Endothelial cell of umbilical vein (primary cell): ENCODE results near the gene NAP1L1. TPM values are rescaled to one million over a fixed set of nuclear protein-coding genes. Genes with fewer than 3 reads are reported as not detected.

Experiments
- BruUV-seq: library from RNA; stranded (reverse); fragments of 400-500 nt; replicated peaks from 2 replicates; lab custom pipeline; 2021; lab: Mats Ljungman, UMichigan
- CTCF ChIA-PET: fragments of 300-600, 350-600 bp; sonication (Branson Sonifier 250); formaldehyde crosslinking; loops from one replicate; lab custom pipeline; 2021; ENCODE audit warnings: antibody characterized with exemption, inconsistent platforms; lab: Charles Lee
- POLR2A ChIA-PET: fragments of 300-600, 350-600 bp; sonication (Branson Sonifier 250); formaldehyde crosslinking; loops from one replicate; lab custom pipeline; 2021; ENCODE audit warnings: antibody characterized with exemption, inconsistent platforms; lab: Charles Lee
- DNase-seq: peaks from one replicate; pipeline ENCODE4 v3.0.0-alpha.2; 2011; ENCODE audit warnings: low read depth, low spot score
- FAIRE-seq: peaks from 2 replicates; lab custom pipeline; 2011; peaks lifted over from hg19 to GRCh38; lab: Jason Lieb, UNC
- H2AFZ ChIP-seq: 2 replicates; pipeline ENCODE4 v1.6.0; 2012; ENCODE audit warnings: low read depth, low read length, control low read depth, inconsistent platforms
- H3K27ac ChIP-seq: 2 replicates; pipeline ENCODE4 v1.5.1; 2011; ENCODE audit warnings: low read depth, mild to moderate bottlenecking, control low read depth, low read length, moderate library complexity; ENCODE audit not compliant: insufficient read depth
- H3K27me3 ChIP-seq, 2 experiments: 2 replicates each; pipeline versions ENCODE4 v1.6.0 to v1.6.1; 2011; ENCODE audit warnings: low read length in 2 of 2, mixed read lengths in 1 of 2; ENCODE audit not compliant: control insufficient read depth in 2 of 2, insufficient read depth in 2 of 2
- H3K36me3 ChIP-seq, 2 experiments: 2 replicates in 1 of 2; 3 replicates in 1 of 2; pipeline ENCODE4 v1.5.1; 2011; ENCODE audit warnings: low read length in 2 of 2, mild to moderate bottlenecking in 1 of 2, moderate library complexity in 1 of 2; ENCODE audit not compliant: control insufficient read depth in 2 of 2, insufficient read depth in 2 of 2; ENCODE audit errors: extremely low read depth in 1 of 2
- H3K4me1 ChIP-seq: 3 replicates; pipeline ENCODE4 v1.5.1; 2011; ENCODE audit warnings: mild to moderate bottlenecking, low read length; ENCODE audit not compliant: control insufficient read depth, insufficient read depth; ENCODE audit errors: extremely low read depth
- H3K4me2 ChIP-seq: 2 replicates; pipeline ENCODE4 v1.6.1; 2011; ENCODE audit warnings: low read length, control low read depth, mixed read lengths; ENCODE audit not compliant: insufficient read depth
- H3K4me3 ChIP-seq, 3 experiments: fragments of 200-600 bp in 1 of 3; sonication (generic), shearing (Covaris generic) in 1 of 3; replicated peaks in 1 of 3; 2 replicates each; pipeline ENCODE4 v1.5.1; 2011 to 2016; ENCODE audit warnings: control low read depth in 3 of 3, low read length in 3 of 3, mild to moderate bottlenecking in 2 of 3, inconsistent platforms in 1 of 3, low read depth in 1 of 3, moderate library complexity in 1 of 3; ENCODE audit not compliant: insufficient read depth in 1 of 3
- H3K79me2 ChIP-seq: 2 replicates; pipeline ENCODE4 v1.6.0; 2012; ENCODE audit warnings: low read length, inconsistent platforms; ENCODE audit not compliant: control insufficient read depth, insufficient read depth
- H3K9ac ChIP-seq: replicated peaks from 2 replicates; pipeline ENCODE3; 2011; ENCODE audit warnings: low read length, control low read depth; ENCODE audit not compliant: insufficient read depth; ENCODE audit errors: extremely low read depth
- H3K9me1 ChIP-seq: replicated peaks from 3 replicates; pipeline ENCODE4 v1.6.0; 2011; ENCODE audit warnings: mild to moderate bottlenecking, low read length; ENCODE audit not compliant: control insufficient read depth, insufficient read depth; ENCODE audit errors: extremely low read depth
- H3K9me3 ChIP-seq: replicated peaks from 2 replicates; pipeline ENCODE4 v1.5.1; 2012; ENCODE audit warnings: low read length, inconsistent platforms; ENCODE audit not compliant: control insufficient read depth, insufficient read depth
- H4K20me1 ChIP-seq: replicated peaks from 2 replicates; pipeline ENCODE3; 2011; ENCODE audit warnings: mild to moderate bottlenecking, low read length; ENCODE audit not compliant: control insufficient read depth, insufficient read depth; ENCODE audit errors: extremely low read depth
- EZH2 ChIP-seq: IDR thresholded peaks from 2 replicates; pipeline ENCODE4 v1.6.1; 2012; ENCODE audit warnings: borderline replicate concordance, low read depth, mild to moderate bottlenecking, moderate library complexity, low read length, inconsistent platforms; ENCODE audit not compliant: severe bottlenecking
- FOS ChIP-seq: IDR thresholded peaks from 2 replicates; pipeline ENCODE4 v1.6.1; 2011; ENCODE audit warnings: mild to moderate bottlenecking, low read length, moderate library complexity, borderline replicate concordance; ENCODE audit not compliant: insufficient read depth
- GATA2 ChIP-seq: IDR thresholded peaks from 2 replicates; pipeline ENCODE4 v1.7.0; 2011; ENCODE audit warnings: low read depth, mild to moderate bottlenecking, moderate library complexity, mixed read lengths, low read length; ENCODE audit not compliant: insufficient read length, insufficient read depth
- JUN ChIP-seq: IDR thresholded peaks from 2 replicates; pipeline ENCODE4 v1.6.1; 2011; ENCODE audit warnings: borderline replicate concordance, low read depth; ENCODE audit not compliant: insufficient read length, insufficient read depth
- MYC ChIP-seq: IDR thresholded peaks from one replicate; pipeline ENCODE4 v1.6.1; 2011; ENCODE audit warnings: mild to moderate bottlenecking, low read depth, low read length
- POLR2A ChIP-seq: IDR thresholded peaks from 2 replicates; pipeline ENCODE4 v1.6.1; 2012; ENCODE audit warnings: low read depth, mild to moderate bottlenecking, control low read depth, low read length
- POLR2AphosphoS5 ChIP-seq: IDR thresholded peaks from 2 replicates; pipeline ENCODE4 v1.6.1; 2012; ENCODE audit warnings: low read depth, mild to moderate bottlenecking, control low read depth, low read length, moderate library complexity; ENCODE audit not compliant: insufficient read depth
- dilution Hi-C: fragments of 300-500 bp; cut with MboI; formaldehyde crosslinking; loops from one replicate; pipeline ENCODE4 v1.15.0; 2019; ENCODE audit warnings: low sequenced_read_pairs; ENCODE audit not compliant: extremely low pct_ligation_motif_present
- intact Hi-C: fragments of 100-400 bp; cut with micrococcal nuclease; formaldehyde crosslinking; loops from one replicate; pipeline ENCODE4 v1.10.0; 2022
- polyA plus RNA-seq, 4 experiments: library from polyadenylated mRNA; depleted of rRNA in 3 of 4; stranded (reverse) in 3 of 4; unstranded in 1 of 4; fragments of >200 nt; gene quantifications; 2 replicates each; pipeline versions ENCODE4 v1.2.1 to v1.2.3, GENCODE V29; 2011 to 2012; ENCODE audit warnings: missing spikeins in 1 of 4
- total RNA-seq: library from RNA; stranded (reverse); gene quantifications from 2 replicates; pipeline ENCODE4 v1.2.3, GENCODE V29; 2021
- TF ChIP-seq, protein P1 (sequence below), 2 donors: IDR thresholded peaks; 1 replicate in 1 of 2; 2 replicates in 1 of 2; pipeline ENCODE4 v1.5.1; 2011; ENCODE audit warnings: low read length in 2 of 2, mild to moderate bottlenecking in 2 of 2, moderate library complexity in 2 of 2, control low read depth in 1 of 2, inconsistent platforms in 1 of 2, low read depth in 1 of 2; ENCODE audit not compliant: insufficient read depth in 1 of 2; ENCODE audit errors: extremely low read depth in 1 of 2
- TF ChIP-seq, protein P2 (sequence below): IDR thresholded peaks from 2 replicates; pipeline ENCODE4 v1.6.1; 2011; ENCODE audit not compliant: insufficient read depth, insufficient read length

Gene NAP1L1
- total and polyA plus RNA-seq, 2 donors (not counting 3 experiments of a cell fraction or from before 2014, with no cell fraction given), result 127 to 649 TPM

DNA sequence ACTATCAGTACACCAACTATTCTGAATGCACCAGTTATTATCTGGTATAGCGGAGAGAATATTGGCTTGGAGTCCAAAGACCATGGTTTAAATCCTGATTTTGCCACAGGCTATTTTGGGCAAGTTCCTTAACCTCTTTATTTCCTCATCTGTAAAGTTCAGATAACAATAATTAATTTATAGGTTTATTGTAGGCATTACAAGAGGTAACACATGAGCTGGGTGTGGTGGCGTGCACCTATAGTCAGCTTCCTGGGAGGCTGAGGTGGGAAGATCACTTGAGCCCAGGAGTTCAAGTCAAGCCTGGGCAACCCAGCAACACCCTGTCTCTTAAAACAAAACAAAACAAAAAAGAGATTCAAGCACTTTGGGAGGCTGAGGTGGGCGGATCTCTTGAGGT, 76.1 kb downstream of the NAP1L1 start:
- TF ChIP-seq, protein P1, sequence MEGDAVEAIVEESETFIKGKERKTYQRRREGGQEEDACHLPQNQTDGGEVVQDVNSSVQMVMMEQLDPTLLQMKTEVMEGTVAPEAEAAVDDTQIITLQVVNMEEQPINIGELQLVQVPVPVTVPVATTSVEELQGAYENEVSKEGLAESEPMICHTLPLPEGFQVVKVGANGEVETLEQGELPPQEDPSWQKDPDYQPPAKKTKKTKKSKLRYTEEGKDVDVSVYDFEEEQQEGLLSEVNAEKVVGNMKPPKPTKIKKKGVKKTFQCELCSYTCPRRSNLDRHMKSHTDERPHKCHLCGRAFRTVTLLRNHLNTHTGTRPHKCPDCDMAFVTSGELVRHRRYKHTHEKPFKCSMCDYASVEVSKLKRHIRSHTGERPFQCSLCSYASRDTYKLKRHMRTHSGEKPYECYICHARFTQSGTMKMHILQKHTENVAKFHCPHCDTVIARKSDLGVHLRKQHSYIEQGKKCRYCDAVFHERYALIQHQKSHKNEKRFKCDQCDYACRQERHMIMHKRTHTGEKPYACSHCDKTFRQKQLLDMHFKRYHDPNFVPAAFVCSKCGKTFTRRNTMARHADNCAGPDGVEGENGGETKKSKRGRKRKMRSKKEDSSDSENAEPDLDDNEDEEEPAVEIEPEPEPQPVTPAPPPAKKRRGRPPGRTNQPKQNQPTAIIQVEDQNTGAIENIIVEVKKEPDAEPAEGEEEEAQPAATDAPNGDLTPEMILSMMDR (IDR thresholded peaks at IDR 0.05; ENCODE audit: extremely low read depth in 1 of 2, insufficient read depth in 1 of 2, low read depth in 1 of 2, low read length in 2 of 2), result no peak
- TF ChIP-seq FOS, result no peak
- TF ChIP-seq POLR2AphosphoS5, result no peak
- Histone ChIP-seq H3K9ac (no peak overlapping the region), H3K4me1 (peaks cover under 1% of the 10 kb centered on the region), H3K9me1 (no peaks in the 10 kb centered on the region), H3K27ac (no peak overlapping the region), H2AFZ (no peak overlapping the region), H3K4me3 (no peak overlapping the region), H3K9me3 (no peaks in the 10 kb centered on the region), H3K27me3 (no peaks in the 10 kb centered on the region), H3K79me2 (no peaks in the 10 kb centered on the region), H3K36me3 (no peaks in the 10 kb centered on the region), H4K20me1 (no peaks in the 10 kb centered on the region), H3K4me2 (no peak overlapping the region)
- POLR2A ChIA-PET, result no interaction called here
- dilution Hi-C loops, result no loop called here
- CTCF ChIA-PET, result interaction anchor here (1.0 kb wide), 1 partner anchor 12 kb away, joined by 3 read pairs; no protein-coding TSS in a partner anchor
- DNase-seq (no peak), FAIRE-seq (no peak)
- BruUV-seq, result no TSS peak
- intact Hi-C loops, result no loop called here

DNA sequence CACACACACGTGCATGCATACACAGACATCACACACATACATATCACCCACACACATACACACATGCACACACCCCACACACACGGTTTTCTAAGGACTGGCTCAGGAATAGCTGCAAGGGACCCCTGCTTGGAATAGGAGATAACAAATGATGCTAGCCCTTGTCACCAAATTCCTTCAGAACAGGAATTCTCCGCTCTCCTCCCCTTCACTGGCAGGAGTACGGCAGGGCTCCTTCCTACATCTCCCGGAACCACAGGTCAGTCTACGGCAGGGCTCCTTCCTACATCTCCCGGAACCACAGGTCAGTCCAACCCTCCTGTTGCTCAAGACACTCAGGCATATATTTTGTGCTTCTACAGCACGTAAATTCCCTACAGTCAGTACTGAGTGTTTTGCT, 76.8 kb downstream of the NAP1L1 start:
- Histone ChIP-seq H3K9ac (no peak overlapping the region), H3K79me2 (no peaks in the 10 kb centered on the region), H3K4me2 (no peak overlapping the region), H3K9me1 (no peaks in the 10 kb centered on the region), H3K27me3 (no peaks in the 10 kb centered on the region), H2AFZ (no peak overlapping the region), H3K36me3 (no peaks in the 10 kb centered on the region), H3K27ac (no peak overlapping the region), H4K20me1 (no peaks in the 10 kb centered on the region), H3K4me3 (no peak overlapping the region), H3K9me3 (no peaks in the 10 kb centered on the region), H3K4me1 (peaks cover 9% of the 10 kb centered on the region)
- POLR2A ChIA-PET, result no interaction called here
- FAIRE-seq (no peak), DNase-seq (no peak)
- TF ChIP-seq POLR2AphosphoS5 (no peak), EZH2 (no peak), MYC (no peak), GATA2 (no peak), FOS (no peak), JUN (no peak), POLR2A (no peak)
- TF ChIP-seq, protein P1 (IDR thresholded peaks at IDR 0.05; ENCODE audit: extremely low read depth in 1 of 2, insufficient read depth in 1 of 2, low read depth in 1 of 2, low read length in 2 of 2), result no peak
- TF ChIP-seq, protein P2, sequence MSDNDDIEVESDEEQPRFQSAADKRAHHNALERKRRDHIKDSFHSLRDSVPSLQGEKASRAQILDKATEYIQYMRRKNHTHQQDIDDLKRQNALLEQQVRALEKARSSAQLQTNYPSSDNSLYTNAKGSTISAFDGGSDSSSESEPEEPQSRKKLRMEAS, result no peak
- intact Hi-C loops, result no loop called here
- dilution Hi-C loops, result no loop called here
- CTCF ChIA-PET, result no interaction called here
- BruUV-seq, result no TSS peak
